Measurements from ENCODE around the gene RBM15B. TPM values are rescaled to one million over a fixed set of nuclear protein-coding genes. Genes with fewer than 3 reads are reported as not detected.

RBM15B gene
- total RNA-seq, 1 donor from 2014 or later = 36.1 TPM

DNA sequence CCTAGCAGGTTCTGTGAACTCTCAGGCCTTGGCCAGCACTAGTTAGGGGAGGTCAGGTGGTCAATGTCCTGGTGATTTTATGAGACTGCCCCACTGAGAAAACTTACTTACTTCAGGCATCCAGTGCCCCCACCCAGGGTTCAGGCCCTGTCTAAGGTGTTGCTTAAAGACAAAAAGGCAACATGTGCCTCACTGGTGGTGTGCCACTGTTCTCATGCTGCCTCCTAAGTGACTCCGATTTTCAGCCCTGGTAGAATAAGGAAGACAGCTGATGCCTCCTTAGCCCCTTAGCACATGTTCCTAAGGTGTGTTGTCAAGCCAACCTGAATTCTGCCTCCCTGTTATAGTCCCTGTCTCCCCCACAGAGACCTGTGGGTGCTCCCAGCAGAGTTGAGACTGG is 5.3 kb downstream of the RBM15B start:
- Histone ChIP-seq H3K4me3 (ENCODE audit: low read depth, low read length) (no peak overlapping the region), H3K36me3 (ENCODE audit: control insufficient read depth, insufficient read depth, low read length) (peaks cover 17% of the 10 kb centered on the region), H3K27me3 (ENCODE audit: control insufficient read depth, insufficient read depth, low read length) (no peaks in the 10 kb centered on the region)
- TF ChIP-seq, protein P1, sequence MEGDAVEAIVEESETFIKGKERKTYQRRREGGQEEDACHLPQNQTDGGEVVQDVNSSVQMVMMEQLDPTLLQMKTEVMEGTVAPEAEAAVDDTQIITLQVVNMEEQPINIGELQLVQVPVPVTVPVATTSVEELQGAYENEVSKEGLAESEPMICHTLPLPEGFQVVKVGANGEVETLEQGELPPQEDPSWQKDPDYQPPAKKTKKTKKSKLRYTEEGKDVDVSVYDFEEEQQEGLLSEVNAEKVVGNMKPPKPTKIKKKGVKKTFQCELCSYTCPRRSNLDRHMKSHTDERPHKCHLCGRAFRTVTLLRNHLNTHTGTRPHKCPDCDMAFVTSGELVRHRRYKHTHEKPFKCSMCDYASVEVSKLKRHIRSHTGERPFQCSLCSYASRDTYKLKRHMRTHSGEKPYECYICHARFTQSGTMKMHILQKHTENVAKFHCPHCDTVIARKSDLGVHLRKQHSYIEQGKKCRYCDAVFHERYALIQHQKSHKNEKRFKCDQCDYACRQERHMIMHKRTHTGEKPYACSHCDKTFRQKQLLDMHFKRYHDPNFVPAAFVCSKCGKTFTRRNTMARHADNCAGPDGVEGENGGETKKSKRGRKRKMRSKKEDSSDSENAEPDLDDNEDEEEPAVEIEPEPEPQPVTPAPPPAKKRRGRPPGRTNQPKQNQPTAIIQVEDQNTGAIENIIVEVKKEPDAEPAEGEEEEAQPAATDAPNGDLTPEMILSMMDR (IDR thresholded peaks at IDR 0.05; ENCODE audit: insufficient read depth, low read length, severe bottlenecking) = no peak
- no peak for DNase-seq (ENCODE audit: low read depth)
- no peak for FAIRE-seq

GRCh38 chr3:51397392-51397791 is 6.3 kb downstream of the RBM15B start:
- TF ChIP-seq, protein P1 (IDR thresholded peaks at IDR 0.05; ENCODE audit: insufficient read depth, low read length, severe bottlenecking) = no peak
- peak; percentile 77 for FAIRE-seq
- H3K36me3 ChIP-seq (ENCODE audit: control insufficient read depth, insufficient read depth, low read length) = peaks cover 15% of the 10 kb centered on the region
- no peak for DNase-seq (ENCODE audit: low read depth)
- no peak overlapping the region for H3K4me3 ChIP-seq (ENCODE audit: low read depth, low read length)
- no peaks in the 10 kb centered on the region for H3K27me3 ChIP-seq (ENCODE audit: control insufficient read depth, insufficient read depth, low read length)

- TF ChIP-seq, protein P1 (IDR thresholded peaks at IDR 0.05; ENCODE audit: insufficient read depth, low read length, severe bottlenecking) = no peak
- Histone ChIP-seq H3K27me3 (ENCODE audit: control insufficient read depth, insufficient read depth, low read length) (no peaks in the 10 kb centered on the region), H3K4me3 (ENCODE audit: low read depth, low read length) (no peak overlapping the region), H3K36me3 (ENCODE audit: control insufficient read depth, insufficient read depth, low read length) (peaks cover 15% of the 10 kb centered on the region)
- no peak for DNase-seq (ENCODE audit: low read depth)
- no peak for FAIRE-seq
These were observed 7.7 kb downstream of the RBM15B start for GRCh38 chr3:51398595-51399310.

GRCh38 chr3:51400166-51400565 is 9.1 kb downstream of the RBM15B start:
- FAIRE-seq = no peak
- no peak for DNase-seq (ENCODE audit: low read depth)
- no peak overlapping the region for H3K4me3 ChIP-seq (ENCODE audit: low read depth, low read length)
- TF ChIP-seq, protein P1 (IDR thresholded peaks at IDR 0.05; ENCODE audit: insufficient read depth, low read length, severe bottlenecking) = no peak
- H3K36me3 ChIP-seq (ENCODE audit: control insufficient read depth, insufficient read depth, low read length) = peaks cover 13% of the 10 kb centered on the region
- no peaks in the 10 kb centered on the region for H3K27me3 ChIP-seq (ENCODE audit: control insufficient read depth, insufficient read depth, low read length)

DNA sequence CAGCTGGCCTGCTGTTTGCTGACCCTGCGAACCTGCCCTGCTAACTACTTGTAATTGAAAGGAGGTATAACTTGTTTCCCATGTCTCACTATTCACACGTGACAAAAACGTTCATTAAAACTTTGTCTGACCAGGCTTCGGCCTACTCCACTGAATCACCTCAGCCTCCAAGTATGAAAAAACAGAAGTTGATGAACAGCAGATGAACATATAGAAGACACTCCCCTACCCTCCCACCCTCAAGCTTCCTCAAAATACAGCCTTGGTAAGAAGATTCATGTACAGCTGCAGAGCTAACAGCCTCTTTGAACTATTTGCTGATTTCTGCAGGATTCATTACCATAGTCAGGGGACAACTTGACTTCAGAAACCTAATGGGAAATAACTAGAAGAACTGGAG is 10.7 kb downstream of the RBM15B start:
- no peak for FAIRE-seq
- no peaks in the 10 kb centered on the region for H3K27me3 ChIP-seq (ENCODE audit: control insufficient read depth, insufficient read depth, low read length)
- peaks cover 10% of the 10 kb centered on the region for H3K36me3 ChIP-seq (ENCODE audit: control insufficient read depth, insufficient read depth, low read length)

More for the DNA sequence above, 10.7 kb downstream of the RBM15B start:
- TF ChIP-seq, protein P1 (IDR thresholded peaks at IDR 0.05; ENCODE audit: insufficient read depth, low read length, severe bottlenecking) = no peak
- DNase-seq (ENCODE audit: low read depth) = no peak
- H3K4me3 ChIP-seq (ENCODE audit: low read depth, low read length) = no peak overlapping the region
